ENCODE data around the gene C2orf80.

Gene C2orf80

DNA sequence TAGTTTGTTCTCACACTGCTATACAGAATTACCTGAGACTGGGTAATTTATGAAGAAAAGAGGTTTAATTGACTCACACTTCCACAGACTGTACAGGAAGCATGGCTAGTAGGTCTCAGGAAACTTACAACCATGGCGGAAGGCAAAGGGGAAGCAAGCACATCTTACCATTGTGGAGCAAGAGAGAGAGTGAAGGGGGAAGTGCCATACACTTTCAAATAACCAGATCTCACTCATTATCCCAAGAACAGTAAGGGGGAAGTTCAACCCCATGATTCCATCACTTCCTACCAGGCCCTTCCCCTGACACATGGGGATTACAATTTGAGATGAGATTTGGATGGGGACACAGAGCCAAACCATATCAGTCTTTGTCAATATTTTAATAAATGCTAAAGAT, 38.9 kb downstream of the C2orf80 start:
- TF ChIP-seq RAD21 (IDR thresholded peaks at IDR 0.05; ENCODE audit: low read depth) (no peak), EP300 (IDR thresholded peaks at IDR 0.05; ENCODE audit: borderline replicate concordance) (no peak), NFIC (IDR thresholded peaks at IDR 0.05) (no peak), CEBPB (IDR thresholded peaks at IDR 0.05) (no peak), TEAD4 (IDR thresholded peaks at IDR 0.05) (no peak), YY1 (IDR thresholded peaks at IDR 0.05; ENCODE audit: low read depth) (no peak), FOXM1 (IDR thresholded peaks at IDR 0.05; ENCODE audit: borderline replicate concordance, low read depth) (no peak), EGR1 (IDR thresholded peaks at IDR 0.05) (no peak), TCF12 (IDR thresholded peaks at IDR 0.05; ENCODE audit: low read depth) (no peak), TAF1 (IDR thresholded peaks at IDR 0.05; ENCODE audit: low read depth) (no peak), ZBTB7A (IDR thresholded peaks at IDR 0.05; ENCODE audit: low read depth) (no peak), CREB1 (IDR thresholded peaks at IDR 0.05; ENCODE audit: low read depth) (no peak)
- TF ChIP-seq, protein P1, sequence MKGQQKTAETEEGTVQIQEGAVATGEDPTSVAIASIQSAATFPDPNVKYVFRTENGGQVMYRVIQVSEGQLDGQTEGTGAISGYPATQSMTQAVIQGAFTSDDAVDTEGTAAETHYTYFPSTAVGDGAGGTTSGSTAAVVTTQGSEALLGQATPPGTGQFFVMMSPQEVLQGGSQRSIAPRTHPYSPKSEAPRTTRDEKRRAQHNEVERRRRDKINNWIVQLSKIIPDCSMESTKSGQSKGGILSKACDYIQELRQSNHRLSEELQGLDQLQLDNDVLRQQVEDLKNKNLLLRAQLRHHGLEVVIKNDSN (IDR thresholded peaks at IDR 0.05), result no peak
- TF ChIP-seq, protein P2, sequence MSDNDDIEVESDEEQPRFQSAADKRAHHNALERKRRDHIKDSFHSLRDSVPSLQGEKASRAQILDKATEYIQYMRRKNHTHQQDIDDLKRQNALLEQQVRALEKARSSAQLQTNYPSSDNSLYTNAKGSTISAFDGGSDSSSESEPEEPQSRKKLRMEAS (IDR thresholded peaks at IDR 0.05), result no peak
- TF ChIP-seq, protein P3, sequence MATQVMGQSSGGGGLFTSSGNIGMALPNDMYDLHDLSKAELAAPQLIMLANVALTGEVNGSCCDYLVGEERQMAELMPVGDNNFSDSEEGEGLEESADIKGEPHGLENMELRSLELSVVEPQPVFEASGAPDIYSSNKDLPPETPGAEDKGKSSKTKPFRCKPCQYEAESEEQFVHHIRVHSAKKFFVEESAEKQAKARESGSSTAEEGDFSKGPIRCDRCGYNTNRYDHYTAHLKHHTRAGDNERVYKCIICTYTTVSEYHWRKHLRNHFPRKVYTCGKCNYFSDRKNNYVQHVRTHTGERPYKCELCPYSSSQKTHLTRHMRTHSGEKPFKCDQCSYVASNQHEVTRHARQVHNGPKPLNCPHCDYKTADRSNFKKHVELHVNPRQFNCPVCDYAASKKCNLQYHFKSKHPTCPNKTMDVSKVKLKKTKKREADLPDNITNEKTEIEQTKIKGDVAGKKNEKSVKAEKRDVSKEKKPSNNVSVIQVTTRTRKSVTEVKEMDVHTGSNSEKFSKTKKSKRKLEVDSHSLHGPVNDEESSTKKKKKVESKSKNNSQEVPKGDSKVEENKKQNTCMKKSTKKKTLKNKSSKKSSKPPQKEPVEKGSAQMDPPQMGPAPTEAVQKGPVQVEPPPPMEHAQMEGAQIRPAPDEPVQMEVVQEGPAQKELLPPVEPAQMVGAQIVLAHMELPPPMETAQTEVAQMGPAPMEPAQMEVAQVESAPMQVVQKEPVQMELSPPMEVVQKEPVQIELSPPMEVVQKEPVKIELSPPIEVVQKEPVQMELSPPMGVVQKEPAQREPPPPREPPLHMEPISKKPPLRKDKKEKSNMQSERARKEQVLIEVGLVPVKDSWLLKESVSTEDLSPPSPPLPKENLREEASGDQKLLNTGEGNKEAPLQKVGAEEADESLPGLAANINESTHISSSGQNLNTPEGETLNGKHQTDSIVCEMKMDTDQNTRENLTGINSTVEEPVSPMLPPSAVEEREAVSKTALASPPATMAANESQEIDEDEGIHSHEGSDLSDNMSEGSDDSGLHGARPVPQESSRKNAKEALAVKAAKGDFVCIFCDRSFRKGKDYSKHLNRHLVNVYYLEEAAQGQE (IDR thresholded peaks at IDR 0.05; ENCODE audit: low read depth), result no peak

DNA sequence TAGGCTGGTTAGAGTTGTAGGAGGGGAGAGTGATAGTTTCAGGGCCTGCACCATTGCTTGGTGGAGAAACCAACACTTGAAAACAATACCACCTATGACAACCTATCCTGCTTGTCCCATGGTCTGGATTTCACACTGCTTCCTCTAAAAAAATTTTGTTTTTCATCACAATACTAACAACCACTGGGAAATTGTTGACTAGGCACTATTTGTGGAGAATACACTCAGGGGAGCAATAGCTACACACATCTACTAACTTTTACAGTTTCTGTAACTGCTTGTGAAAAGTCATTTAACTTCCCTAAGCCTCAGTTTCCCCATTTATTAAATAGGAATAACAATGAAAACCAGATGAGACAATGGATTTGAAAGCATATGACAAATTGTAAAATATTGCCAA, 39.7 kb downstream of the C2orf80 start:
- TF ChIP-seq YY1 (IDR thresholded peaks at IDR 0.05; ENCODE audit: low read depth), result no peak
- no peak for TF ChIP-seq TAF1 (IDR thresholded peaks at IDR 0.05; ENCODE audit: low read depth)
- no peak for TF ChIP-seq CEBPB (IDR thresholded peaks at IDR 0.05)
- TF ChIP-seq EGR1 (IDR thresholded peaks at IDR 0.05), result no peak
- TF ChIP-seq CREB1 (IDR thresholded peaks at IDR 0.05; ENCODE audit: low read depth), result no peak
- TF ChIP-seq FOXM1 (IDR thresholded peaks at IDR 0.05; ENCODE audit: borderline replicate concordance, low read depth), result no peak
- no peak for TF ChIP-seq NFIC (IDR thresholded peaks at IDR 0.05)
- no peak for TF ChIP-seq TEAD4 (IDR thresholded peaks at IDR 0.05)
- TF ChIP-seq RAD21 (IDR thresholded peaks at IDR 0.05; ENCODE audit: low read depth), result no peak
- TF ChIP-seq, protein P2 (IDR thresholded peaks at IDR 0.05), result no peak
- TF ChIP-seq, protein P3 (IDR thresholded peaks at IDR 0.05; ENCODE audit: low read depth), result no peak

DNA sequence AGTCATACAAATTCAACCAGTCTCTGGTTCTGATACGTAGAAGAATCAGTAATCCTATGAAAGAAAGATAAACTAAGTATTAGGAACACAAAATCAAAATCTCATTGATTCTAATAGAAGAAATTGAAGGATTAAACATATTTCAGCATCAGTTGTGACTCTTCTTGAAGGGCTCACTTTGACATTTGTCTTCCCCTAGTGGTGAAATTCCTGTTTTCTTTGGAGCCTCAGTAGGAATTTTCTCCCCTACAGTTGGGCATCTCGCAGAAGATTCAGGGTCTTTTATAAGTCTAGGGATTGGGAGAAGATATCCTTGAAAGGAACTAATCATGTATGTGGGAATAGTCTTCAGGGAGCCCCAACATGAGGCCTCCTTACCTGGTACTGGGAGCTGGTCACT, 41.0 kb downstream of the C2orf80 start:
- peak; percentile 19; the same call in 1 of the 2 replicates for TF ChIP-seq RAD21 (IDR thresholded peaks at IDR 0.05; ENCODE audit: low read depth)
- TF ChIP-seq, protein P3 (IDR thresholded peaks at IDR 0.05; ENCODE audit: low read depth), result no peak

DNA sequence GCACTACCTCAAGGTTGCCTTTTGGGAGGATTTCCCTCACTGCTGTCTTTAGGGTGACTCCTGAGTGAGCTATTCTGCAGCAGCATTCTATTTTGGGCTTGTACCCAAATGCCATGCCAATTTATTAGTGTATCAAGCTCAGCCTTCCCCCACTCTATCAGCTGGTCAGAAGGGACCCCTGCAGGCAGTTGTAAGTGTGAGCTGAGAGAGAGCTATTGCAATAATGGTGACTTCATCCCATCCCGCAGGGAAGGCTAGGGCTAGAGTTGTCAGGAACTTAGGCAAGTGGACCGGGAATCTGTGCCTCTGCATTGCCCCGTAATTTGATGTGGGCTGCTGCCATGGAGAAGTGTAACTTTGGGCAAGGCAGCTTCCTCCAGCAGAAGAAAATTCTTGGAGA, 42.1 kb downstream of the C2orf80 start:
- TF ChIP-seq, protein P2 (IDR thresholded peaks at IDR 0.05), result no peak
- TF ChIP-seq ZBTB7A (IDR thresholded peaks at IDR 0.05; ENCODE audit: low read depth) (no peak), CREB1 (IDR thresholded peaks at IDR 0.05; ENCODE audit: low read depth) (no peak)

DNA sequence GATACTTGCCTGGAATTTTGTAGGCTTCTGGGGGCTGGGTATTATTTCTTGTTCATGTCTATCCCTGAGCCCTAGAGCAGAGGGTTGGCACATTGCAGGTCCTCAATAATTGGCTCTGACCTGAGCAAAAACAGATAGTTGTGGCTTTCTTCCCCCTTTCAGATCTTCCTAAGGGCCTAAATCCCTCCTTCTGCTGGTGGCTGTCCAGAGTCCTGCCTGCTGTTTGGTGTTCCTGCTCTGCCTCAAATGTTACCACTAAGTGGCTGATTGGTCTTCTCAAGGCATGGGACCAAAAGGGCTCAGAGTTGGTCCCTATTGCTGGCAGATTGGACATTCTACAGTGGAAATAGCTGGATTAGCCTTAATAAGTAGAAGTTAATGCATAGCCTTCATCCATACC, 42.8 kb downstream of the C2orf80 start:
- TF ChIP-seq, protein P3 (IDR thresholded peaks at IDR 0.05; ENCODE audit: low read depth), result peak; percentile 42; the same call in 1 of the 2 replicates
- no peak for TF ChIP-seq EGR1 (IDR thresholded peaks at IDR 0.05)
